Activated naive CD8-positive, alpha-beta T cell treated with anti-CD3 and anti-CD28 coated beads, Interleukin-2, amount 50 U/mL, for 24 hours (primary cell): ENCODE data around the gene FAM98C.
A peak's percentile ranks its signal among the peaks of the same experiment; 100 is the strongest.
"Not testable (repeated sequence)": the region's sequence is repeated elsewhere in the genome, so short reads cannot be mapped to it uniquely, and the experiment has no call there.

ENCODE experiments used
- ATAC-seq: fragments of 150-1000 bp; cut with Tn5 transposase; one replicate; pipeline ENCODE4 v1.10.0; 2021
- DNase-seq: peaks from one replicate; pipeline ENCODE4 v3.0.0; 2021
- H3K27ac Mint-ChIP-seq: one replicate; pipeline ENCODE4 v1.8.0; 2021; ENCODE audit warnings: mild to moderate bottlenecking, mixed read lengths
- H3K27me3 Mint-ChIP-seq: one replicate; pipeline ENCODE4 v1.8.0; 2021; ENCODE audit warnings: mixed read lengths
- H3K36me3 Mint-ChIP-seq: one replicate; pipeline ENCODE4 v1.8.0; 2021; ENCODE audit warnings: low read depth, mixed read lengths
- H3K4me1 Mint-ChIP-seq: one replicate; pipeline ENCODE4 v1.8.0; 2021; ENCODE audit warnings: mixed read lengths
- H3K4me3 Mint-ChIP-seq: one replicate; pipeline ENCODE4 v1.8.0; 2021; ENCODE audit warnings: mild to moderate bottlenecking, moderate library complexity, mixed read lengths
- H3K9me3 Mint-ChIP-seq: one replicate; pipeline ENCODE4 v1.8.0; 2021; ENCODE audit warnings: mixed read lengths

Gene FAM98C

GRCh38 chr19:38400361-38400760 is 2.5 kb upstream of the FAM98C start:
- ATAC-seq (no peak), DNase-seq (no peak)
- H3K36me3 Mint-ChIP-seq, result peaks cover 3% of the 10 kb centered on the region
- peaks cover 19% of the 10 kb centered on the region for H3K4me1 Mint-ChIP-seq
- peaks cover 5% of the 10 kb centered on the region for H3K27me3 Mint-ChIP-seq
- no peak overlapping the region for H3K4me3 Mint-ChIP-seq
- no peaks in the 10 kb centered on the region for H3K9me3 Mint-ChIP-seq
- H3K27ac Mint-ChIP-seq, result no peak overlapping the region

- no peak overlapping the region for H3K27ac Mint-ChIP-seq
- DNase-seq, result no peak
- ATAC-seq, result no peak
- H3K4me1 Mint-ChIP-seq, result peaks cover 19% of the 10 kb centered on the region
- no peak overlapping the region for H3K4me3 Mint-ChIP-seq
- no peaks in the 10 kb centered on the region for H3K9me3 Mint-ChIP-seq
- H3K36me3 Mint-ChIP-seq, result peaks cover 4% of the 10 kb centered on the region
- H3K27me3 Mint-ChIP-seq, result peaks cover 5% of the 10 kb centered on the region
These were observed 1.7 kb upstream of the FAM98C start for GRCh38 chr19:38401148-38401547.

GRCh38 chr19:38402623-38402966 is 298 bp upstream of the FAM98C start:
- DNase-seq (no peak), ATAC-seq (no peak)
- Mint-ChIP-seq H3K9me3 (no peaks in the 10 kb centered on the region), H3K36me3 (peaks cover 7% of the 10 kb centered on the region), H3K4me3 (peak overlapping the region; percentile 85), H3K4me1 (peaks cover 14% of the 10 kb centered on the region), H3K27ac (peak overlapping the region; percentile 89), H3K27me3 (no peaks in the 10 kb centered on the region)

DNA sequence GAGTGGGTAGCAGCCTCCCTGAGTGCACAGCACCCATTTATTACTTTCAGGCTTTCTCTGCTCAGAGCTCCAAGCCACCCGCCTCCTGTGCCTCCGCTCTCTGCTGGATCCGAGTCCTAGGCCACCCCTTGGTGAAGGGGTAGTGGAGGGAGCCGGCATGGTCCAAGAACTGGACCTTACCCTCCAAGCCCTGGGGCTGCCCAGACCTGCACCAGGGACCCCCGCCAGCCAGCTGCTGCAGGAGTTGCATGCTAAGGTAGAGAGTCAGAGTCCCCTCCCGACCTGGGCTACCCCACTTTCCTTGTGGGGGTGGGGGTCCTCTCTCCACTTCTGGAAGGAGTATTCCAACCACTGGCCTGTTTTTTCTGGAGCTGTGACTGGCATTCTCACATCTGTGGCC is 2.0 kb downstream of the FAM98C start:
- peaks cover 7% of the 10 kb centered on the region for H3K36me3 Mint-ChIP-seq
- no peaks in the 10 kb centered on the region for H3K9me3 Mint-ChIP-seq
- no peak overlapping the region for H3K4me3 Mint-ChIP-seq
- H3K27ac Mint-ChIP-seq, result no peak overlapping the region
- peaks cover 14% of the 10 kb centered on the region for H3K4me1 Mint-ChIP-seq
- DNase-seq, result no peak
- no peaks in the 10 kb centered on the region for H3K27me3 Mint-ChIP-seq
- no peak for ATAC-seq

DNA sequence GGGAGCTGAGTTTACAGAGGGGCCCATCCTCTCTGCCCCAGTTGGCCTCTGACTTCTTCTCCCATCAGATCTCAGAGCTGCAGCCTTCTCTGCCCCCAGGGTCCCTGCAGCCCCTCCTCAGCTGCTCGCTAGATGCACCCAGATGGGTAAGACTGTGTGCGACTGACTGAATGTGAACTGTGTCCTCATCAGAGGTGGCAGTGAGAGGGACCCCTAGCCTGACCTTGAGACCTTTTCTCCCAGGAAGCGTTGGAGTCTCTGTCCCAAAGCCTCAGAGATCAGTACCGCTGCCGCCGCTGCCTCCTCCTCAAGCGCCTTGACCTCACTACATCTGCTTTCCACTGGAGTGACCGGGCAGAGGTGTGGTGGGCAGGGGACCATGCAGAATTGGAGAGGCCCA is 2.4 kb downstream of the FAM98C start:
- H3K27ac Mint-ChIP-seq, result no peak overlapping the region
- H3K27me3 Mint-ChIP-seq, result no peaks in the 10 kb centered on the region
- ATAC-seq (no peak), DNase-seq (no peak)
- peaks cover 7% of the 10 kb centered on the region for H3K36me3 Mint-ChIP-seq
- H3K9me3 Mint-ChIP-seq, result no peaks in the 10 kb centered on the region
- no peak overlapping the region for H3K4me3 Mint-ChIP-seq
- H3K4me1 Mint-ChIP-seq, result peaks cover 14% of the 10 kb centered on the region

DNA sequence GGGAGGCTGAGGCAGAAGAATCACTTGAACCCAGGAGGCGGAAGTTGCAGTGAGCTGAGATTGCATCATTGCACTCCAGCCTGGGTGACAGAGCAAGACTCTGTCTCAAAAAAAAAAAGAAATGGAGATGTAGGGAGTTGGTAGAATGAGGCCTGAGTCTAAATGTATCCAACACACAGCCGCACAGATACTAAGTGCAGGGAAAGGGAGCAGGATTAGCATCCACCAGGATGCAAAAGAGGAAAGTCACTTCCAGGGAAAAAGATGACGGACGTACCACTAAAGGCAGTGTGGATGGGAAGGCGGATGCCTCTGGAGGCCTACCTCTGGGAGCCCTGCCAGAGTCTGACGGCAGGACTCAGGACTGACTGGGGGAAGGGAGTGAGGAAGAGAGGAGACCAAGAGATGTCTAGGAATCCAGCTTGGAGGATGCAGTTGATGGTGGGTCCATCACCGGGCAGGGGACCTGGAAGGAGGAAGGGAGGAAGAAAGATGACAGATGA is 6.8 kb downstream of the FAM98C start:
- ATAC-seq (no peak), DNase-seq (no peak)
- H3K27ac Mint-ChIP-seq, result no peak overlapping the region
- no peaks in the 10 kb centered on the region for H3K9me3 Mint-ChIP-seq
- peaks cover 2% of the 10 kb centered on the region for H3K4me1 Mint-ChIP-seq
- no peaks in the 10 kb centered on the region for H3K27me3 Mint-ChIP-seq
- H3K4me3 Mint-ChIP-seq, result no peak overlapping the region
- H3K36me3 Mint-ChIP-seq, result peaks cover 7% of the 10 kb centered on the region

GRCh38 chr19:38410407-38410806 is 7.5 kb downstream of the FAM98C start:
- H3K9me3 Mint-ChIP-seq, H3K4me1 Mint-ChIP-seq, H3K36me3 Mint-ChIP-seq, ATAC-seq, DNase-seq, H3K27me3 Mint-ChIP-seq, H3K27ac Mint-ChIP-seq, H3K4me3 Mint-ChIP-seq: not testable (repeated sequence)

GRCh38 chr19:38411041-38411712 is 8.3 kb downstream of the FAM98C start:
- ATAC-seq (no peak), DNase-seq (no peak)
- Mint-ChIP-seq H3K27me3 (no peaks in the 10 kb centered on the region), H3K36me3 (peaks cover 3% of the 10 kb centered on the region), H3K4me1 (no peaks in the 10 kb centered on the region), H3K27ac (no peak overlapping the region), H3K9me3 (no peaks in the 10 kb centered on the region), H3K4me3 (no peak overlapping the region)

GRCh38 chr19:38411898-38412297 is 9.0 kb downstream of the FAM98C start:
- H3K4me3 Mint-ChIP-seq, ATAC-seq: not testable (repeated sequence)

DNA sequence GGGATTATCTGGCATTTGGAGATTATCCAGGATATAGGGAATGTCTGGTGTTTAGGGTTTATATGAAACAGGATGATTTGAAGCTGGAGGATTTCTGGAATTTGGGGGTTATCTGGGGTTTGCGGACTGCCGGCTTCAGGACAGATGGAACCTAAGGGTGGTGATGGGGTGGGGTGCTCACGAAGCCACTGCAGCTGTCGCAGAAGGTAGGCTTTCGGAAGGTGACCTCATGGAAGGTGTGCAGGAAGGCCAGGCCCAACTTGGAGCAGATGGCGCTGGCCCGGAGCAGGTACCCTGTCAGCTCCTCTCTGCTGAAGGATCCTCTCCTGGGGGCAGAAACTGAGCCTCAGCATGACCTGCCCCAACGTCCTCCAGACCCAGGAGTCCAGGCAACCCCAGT is 9.6 kb downstream of the FAM98C start:
- DNase-seq (no peak), ATAC-seq (no peak)
- no peaks in the 10 kb centered on the region for H3K27me3 Mint-ChIP-seq
- H3K36me3 Mint-ChIP-seq, result no peaks in the 10 kb centered on the region
- H3K27ac Mint-ChIP-seq, result no peak overlapping the region
- H3K4me3 Mint-ChIP-seq, result no peak overlapping the region
- no peaks in the 10 kb centered on the region for H3K9me3 Mint-ChIP-seq
- peaks cover 6% of the 10 kb centered on the region for H3K4me1 Mint-ChIP-seq

More at GRCh38 chr19:38411898-38412297, 9.0 kb downstream of the FAM98C start:
- not testable (repeated sequence) for H3K36me3 Mint-ChIP-seq, H3K9me3 Mint-ChIP-seq, H3K27ac Mint-ChIP-seq, H3K4me1 Mint-ChIP-seq, DNase-seq, H3K27me3 Mint-ChIP-seq

DNA sequence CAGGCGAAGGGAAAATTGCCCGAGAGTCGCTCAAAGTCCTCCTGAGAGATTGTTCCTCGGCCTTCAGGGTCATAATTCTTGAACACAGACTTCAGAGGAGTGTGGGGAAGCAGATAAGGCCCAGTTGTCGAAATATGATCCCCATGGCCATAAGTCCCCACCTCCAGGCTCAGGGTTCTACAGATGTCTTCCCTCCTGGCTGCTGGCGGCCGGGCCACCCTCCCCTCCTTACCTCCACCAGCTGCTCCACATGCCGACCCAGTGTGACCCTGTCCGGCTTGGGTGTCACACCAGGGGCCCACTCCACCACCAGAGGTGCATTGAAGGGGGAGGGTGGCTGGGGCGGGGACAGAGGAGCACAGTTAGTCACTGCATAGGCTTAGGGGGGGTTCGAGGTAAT is 10.1 kb downstream of the FAM98C start:
- Mint-ChIP-seq H3K27ac (no peak overlapping the region), H3K9me3 (no peaks in the 10 kb centered on the region), H3K36me3 (no peaks in the 10 kb centered on the region)

DNA sequence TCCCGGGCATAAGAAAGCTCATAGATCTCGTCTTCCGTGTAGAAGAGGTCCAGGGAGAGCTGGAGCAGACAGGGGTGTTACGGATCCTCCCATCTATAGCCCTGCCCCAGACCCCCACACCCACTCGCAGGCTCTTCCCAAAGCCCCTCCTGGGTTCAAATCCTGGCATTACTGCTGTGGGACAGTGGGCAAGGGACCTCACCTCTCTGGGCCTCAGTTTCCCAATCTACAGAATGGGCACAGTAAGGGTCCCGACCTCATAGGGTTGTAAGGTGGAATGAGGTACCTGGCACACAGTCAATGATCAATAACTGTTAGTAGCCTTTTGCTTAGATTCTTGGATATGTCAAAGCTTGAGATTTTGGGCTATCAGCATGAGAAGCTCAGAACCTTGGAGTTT is 10.5 kb downstream of the FAM98C start:
- Mint-ChIP-seq H3K27ac (no peak overlapping the region), H3K4me3 (no peak overlapping the region), H3K27me3 (no peaks in the 10 kb centered on the region), H3K4me1 (peaks cover 13% of the 10 kb centered on the region), H3K36me3 (no peaks in the 10 kb centered on the region), H3K9me3 (no peaks in the 10 kb centered on the region)
- DNase-seq, result no peak
- ATAC-seq, result no peak

More for the DNA sequence above, 10.1 kb downstream of the FAM98C start:
- ATAC-seq, result no peak
- Mint-ChIP-seq H3K27me3 (no peaks in the 10 kb centered on the region), H3K4me3 (no peak overlapping the region), H3K4me1 (peaks cover 11% of the 10 kb centered on the region)
- no peak for DNase-seq

DNA sequence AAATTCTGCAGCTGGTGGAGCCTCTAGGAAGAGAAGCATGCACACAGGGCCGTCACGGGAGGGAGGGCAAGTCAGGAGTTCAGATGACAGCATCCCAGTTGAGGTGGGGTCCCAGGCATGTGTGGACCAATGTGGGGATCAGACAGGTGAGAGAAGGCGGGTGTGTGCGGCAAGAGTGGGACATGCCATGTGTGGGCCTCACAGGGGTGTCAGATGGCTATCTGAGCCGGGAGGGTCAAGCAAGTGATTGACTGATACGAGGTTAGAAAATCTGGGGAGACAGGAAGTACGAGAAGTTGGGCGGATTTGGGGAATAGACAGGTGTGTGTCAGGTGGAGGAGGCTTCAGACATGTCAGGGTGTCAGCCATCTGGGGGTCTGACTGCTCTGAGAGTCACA is 14.3 kb downstream of the FAM98C start:
- Mint-ChIP-seq H3K9me3 (no peaks in the 10 kb centered on the region), H3K4me3 (peak overlapping the region; percentile 74), H3K27me3 (no peaks in the 10 kb centered on the region), H3K4me1 (peaks cover 16% of the 10 kb centered on the region), H3K27ac (peak overlapping the region; percentile 70), H3K36me3 (no peaks in the 10 kb centered on the region)
- ATAC-seq, result no peak
- DNase-seq, result no peak

GRCh38 chr19:38417544-38418506 is 14.9 kb downstream of the FAM98C start:
- H3K4me3 Mint-ChIP-seq, result peak overlapping the region; percentile 74
- ATAC-seq (peak; percentile 66), DNase-seq (peak; percentile 69)
- no peaks in the 10 kb centered on the region for H3K36me3 Mint-ChIP-seq
- H3K27ac Mint-ChIP-seq, result peak overlapping the region; percentile 70
- H3K27me3 Mint-ChIP-seq, result no peaks in the 10 kb centered on the region
- H3K4me1 Mint-ChIP-seq, result peaks cover 16% of the 10 kb centered on the region
- no peaks in the 10 kb centered on the region for H3K9me3 Mint-ChIP-seq

DNA sequence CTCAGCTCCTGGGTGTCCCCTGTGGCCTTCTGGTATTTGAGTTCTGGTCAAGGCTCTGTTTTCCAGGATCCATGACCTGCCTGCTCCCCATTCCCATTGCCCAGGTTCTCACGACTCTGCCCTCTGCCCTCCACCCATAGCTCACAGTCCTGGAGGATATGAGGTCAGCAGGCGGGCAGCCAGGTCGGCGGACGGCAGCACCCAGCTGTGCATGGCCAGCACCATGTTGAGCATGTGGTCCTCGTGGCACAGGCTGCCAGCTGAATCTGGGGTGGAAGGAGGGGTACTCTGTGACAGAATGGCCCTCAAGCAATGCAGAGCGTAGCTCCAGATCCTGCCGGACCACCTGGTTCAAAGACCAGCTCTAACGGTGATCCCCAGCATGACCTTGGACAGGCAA is 18.0 kb downstream of the FAM98C start:
- Mint-ChIP-seq H3K27me3 (no peaks in the 10 kb centered on the region), H3K4me3 (no peak overlapping the region), H3K9me3 (no peaks in the 10 kb centered on the region), H3K27ac (no peak overlapping the region), H3K36me3 (no peaks in the 10 kb centered on the region), H3K4me1 (peaks cover 18% of the 10 kb centered on the region)
- ATAC-seq (no peak), DNase-seq (no peak)
